Left ventricle myocardium inferior (tissue), 1 donor: ENCODE data around the gene HMGCL. TPM values are rescaled to one million over a fixed set of nuclear protein-coding genes. Genes with fewer than 3 reads are reported as not detected.
"Not testable (repeated sequence)": the region's sequence is repeated elsewhere in the genome, so short reads cannot be mapped to it uniquely, and the experiment has no call there.

Experiments used
- DNase-seq: peaks from one replicate; pipeline ENCODE4 v3.0.0-alpha.2; 2020
- H3K27ac ChIP-seq: fragments of 200-600 bp; replicated peaks from 2 replicates; pipeline ENCODE4 v1.8.0; 2021
- H3K27me3 ChIP-seq: fragments of 200-600 bp; 2 replicates; pipeline ENCODE4 v1.8.0; 2021; ENCODE audit warnings: low read depth
- H3K36me3 ChIP-seq: fragments of 200-600 bp; 2 replicates; pipeline ENCODE4 v1.8.0; 2021
- H3K4me1 ChIP-seq: fragments of 200-600 bp; 2 replicates; pipeline ENCODE4 v1.8.0; 2021
- H3K4me3 ChIP-seq: fragments of 200-600 bp; 2 replicates; pipeline ENCODE4 v1.8.0; 2021; ENCODE audit warnings: mild to moderate bottlenecking, moderate library complexity
- H3K9me3 ChIP-seq: fragments of 200-600 bp; replicated peaks from 2 replicates; pipeline ENCODE4 v1.8.0; 2021
- CTCF ChIP-seq: fragments of 200-600 bp; IDR thresholded peaks from 2 replicates; pipeline ENCODE4 v1.8.0; 2021; ENCODE audit warnings: antibody characterized with exemption, mild to moderate bottlenecking, borderline replicate concordance
- intact Hi-C: fragments of 100-400 bp; cut with micrococcal nuclease; formaldehyde crosslinking; loops from one replicate; pipeline ENCODE4 v1.11.0; 2022
- total RNA-seq: library from RNA; stranded (reverse); fragmentation: NEBNext Ultra II Directional; extraction: Animal tissue kit (Norgen Biotek cat#: 25700); gene quantifications from one replicate; pipeline ENCODE4 v1.2.1, GENCODE V29; 2021
- donor health status: DM: no; HTN: yes; CAD: no; lungs with severe emphysema.

Gene HMGCL
- total RNA-seq, 1 donor from 2014 or later, result 31.9 TPM

- H3K4me3 ChIP-seq, result peak overlapping the region; percentile 4
- H3K27me3 ChIP-seq, result no peaks in the 10 kb centered on the region
- H3K4me1 ChIP-seq, result peaks cover 21% of the 10 kb centered on the region
- intact Hi-C loops, result no loop called here
- H3K27ac ChIP-seq, result peak overlapping the region; percentile 85
- H3K9me3 ChIP-seq, result peaks cover 7% of the 10 kb centered on the region
- peaks cover 46% of the 10 kb centered on the region for H3K36me3 ChIP-seq
- no peak for DNase-seq
- TF ChIP-seq CTCF, result no peak
Measured at GRCh38 chr1:23848673-23849616, 23.7 kb upstream of the HMGCL start.

GRCh38 chr1:23847482-23848095, 22.4 kb upstream of the HMGCL start:
- peaks cover 46% of the 10 kb centered on the region for H3K36me3 ChIP-seq

DNA sequence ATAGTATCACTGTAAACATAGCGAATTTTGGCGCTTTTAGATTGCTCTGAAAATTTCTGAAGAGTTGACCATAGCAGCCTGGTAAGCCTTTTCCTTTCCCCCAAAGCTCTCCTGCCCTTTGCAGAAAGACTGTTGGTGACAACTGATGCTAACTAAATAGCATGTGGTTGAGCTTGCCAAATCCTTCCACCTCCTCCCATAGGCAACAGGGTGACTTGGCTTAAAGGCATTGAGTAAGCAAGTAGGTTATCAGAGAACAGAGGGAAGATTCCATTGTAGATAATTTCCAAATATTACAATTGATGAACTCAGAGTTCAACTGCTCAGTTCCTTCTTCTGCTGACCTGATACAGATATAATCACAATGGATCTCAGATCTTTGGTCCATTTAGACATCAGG, 19.9 kb upstream of the HMGCL start:
- Histone ChIP-seq H3K36me3 (peaks cover 42% of the 10 kb centered on the region), H3K27ac (no peak overlapping the region), H3K27me3 (no peaks in the 10 kb centered on the region), H3K4me3 (no peak overlapping the region), H3K9me3 (peaks cover 7% of the 10 kb centered on the region), H3K4me1 (peaks cover 21% of the 10 kb centered on the region)
- intact Hi-C loops, result no loop called here
- no peak for TF ChIP-seq CTCF
- no peak for DNase-seq

More at GRCh38 chr1:23847482-23848095, 22.4 kb upstream of the HMGCL start:
- intact Hi-C loops, DNase-seq, H3K4me3 ChIP-seq, H3K27me3 ChIP-seq, H3K27ac ChIP-seq, H3K9me3 ChIP-seq: not testable (repeated sequence)
- H3K4me1 ChIP-seq, result peaks cover 21% of the 10 kb centered on the region

GRCh38 chr1:23843644-23844043, 18.4 kb upstream of the HMGCL start:
- TF ChIP-seq CTCF, result no peak
- Histone ChIP-seq H3K4me1 (peaks cover 11% of the 10 kb centered on the region), H3K27ac (no peak overlapping the region), H3K4me3 (no peak overlapping the region), H3K27me3 (no peaks in the 10 kb centered on the region), H3K9me3 (peaks cover 7% of the 10 kb centered on the region), H3K36me3 (peaks cover 41% of the 10 kb centered on the region)
- no peak for DNase-seq
- intact Hi-C loops, result no loop called here

GRCh38 chr1:23838401-23838866, 13.2 kb upstream of the HMGCL start:
- intact Hi-C loops, result no loop called here
- Histone ChIP-seq H3K27me3 (peaks cover 5% of the 10 kb centered on the region), H3K27ac (no peak overlapping the region), H3K4me1 (peaks cover 7% of the 10 kb centered on the region), H3K4me3 (peak overlapping the region; percentile 59), H3K36me3 (no peaks in the 10 kb centered on the region), H3K9me3 (no peaks in the 10 kb centered on the region)
- TF ChIP-seq CTCF, result no peak
- peak; percentile 70 for DNase-seq

DNA sequence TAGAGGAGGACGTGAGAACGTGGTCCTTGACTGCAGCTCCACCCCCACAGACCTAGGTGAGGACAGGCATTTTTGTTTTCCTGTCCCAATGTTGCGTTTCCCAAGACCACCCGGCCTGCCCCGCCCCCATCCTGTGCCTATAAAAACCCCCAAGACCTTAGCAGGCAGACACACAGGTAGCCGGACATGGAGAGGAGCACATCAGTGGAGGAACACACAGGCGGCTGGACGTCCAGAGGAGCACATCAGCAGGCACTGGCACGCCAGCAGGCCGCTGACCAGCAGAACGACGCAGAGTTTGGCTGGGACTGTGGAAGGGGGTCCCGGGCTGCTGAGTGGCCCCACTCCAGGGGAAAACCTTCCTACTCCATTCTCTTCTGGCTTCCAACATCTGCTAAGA, 12.7 kb upstream of the HMGCL start:
- H3K27me3 ChIP-seq, result peaks cover 5% of the 10 kb centered on the region
- peaks cover 7% of the 10 kb centered on the region for H3K4me1 ChIP-seq
- no peaks in the 10 kb centered on the region for H3K36me3 ChIP-seq
- no peaks in the 10 kb centered on the region for H3K9me3 ChIP-seq
- H3K27ac ChIP-seq, result no peak overlapping the region
- intact Hi-C loops, result no loop called here
- no peak for TF ChIP-seq CTCF
- H3K4me3 ChIP-seq, result peak overlapping the region; percentile 59
- no peak for DNase-seq
